Measurements from ENCODE around the gene PRPF6. TPM values are rescaled to one million over a fixed set of nuclear protein-coding genes. Genes with fewer than 3 reads are reported as not detected.

Gene PRPF6
- total and polyA plus RNA-seq, 2 of the 13 experiments (the other 11 are each of a cell fraction or from before 2014, with no cell fraction given), result 63.7 to 101 TPM

DNA sequence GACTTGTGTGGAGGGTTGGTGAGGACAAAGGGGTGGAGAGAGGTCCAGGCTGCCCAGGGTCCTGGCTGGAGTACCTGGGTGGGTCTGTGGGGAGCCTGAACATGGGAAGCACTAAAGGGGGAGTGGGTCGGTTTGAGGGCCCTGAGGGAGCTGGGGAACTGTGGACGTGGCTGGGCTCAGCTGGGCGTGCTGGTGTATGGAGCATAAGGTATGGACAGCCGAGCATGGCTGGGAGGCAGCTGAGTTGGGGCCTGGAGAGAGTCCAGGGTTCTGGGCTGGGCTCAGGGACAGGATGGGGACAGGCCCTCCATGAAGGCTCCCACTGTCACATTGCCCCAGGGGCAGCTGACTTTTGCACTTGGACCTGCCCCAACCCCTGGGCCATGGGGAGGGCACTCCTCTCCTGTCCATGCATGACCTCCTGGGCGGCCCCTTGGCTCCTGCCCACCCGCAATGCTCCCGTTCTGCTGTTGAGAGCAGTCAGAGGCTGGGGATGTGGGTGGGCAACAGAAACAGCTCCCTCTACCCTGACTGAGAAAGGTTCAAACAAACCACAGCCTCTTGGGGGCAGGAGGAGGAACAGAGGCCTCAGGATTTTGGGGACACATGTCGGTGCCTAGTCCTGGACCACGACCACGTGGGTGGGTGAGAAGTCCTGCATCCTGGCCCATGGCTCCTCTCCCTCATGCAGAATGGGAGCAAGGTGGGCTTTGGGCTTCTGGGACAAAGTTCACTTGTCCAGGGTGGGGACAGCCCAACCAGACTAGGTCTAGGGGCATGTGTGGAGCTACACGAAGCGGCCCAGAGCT lies 59.5 kb downstream of the PRPF6 start (continued):
- TF ChIP-seq TOE1 (CRISPR knock-in tag; IDR thresholded peaks at IDR 0.05) (no peak), TERF1 (CRISPR knock-in tag; IDR thresholded peaks at IDR 0.05) (peak; percentile 81; the same call in 1 of the 2 replicates), ZNF761 (CRISPR knock-in tag; conservative IDR thresholded peaks at IDR 0.05) (no peak), ZNF780A (CRISPR knock-in tag; IDR thresholded peaks at IDR 0.05) (no peak), ZNF343 (CRISPR knock-in tag; IDR thresholded peaks at IDR 0.05) (no peak), ZNF746 (CRISPR knock-in tag; IDR thresholded peaks at IDR 0.05) (0 out of 2 replicates have a peak, but pooled peaks have one; percentile 31), IKZF1 (IDR thresholded peaks at IDR 0.05) (no peak), DRAP1 (CRISPR knock-in tag; IDR thresholded peaks at IDR 0.05) (no peak), ZBTB40 (IDR thresholded peaks at IDR 0.05) (no peak), ZBTB40 (CRISPR knock-in tag; IDR thresholded peaks at IDR 0.05) (no peak), TBP (CRISPR knock-in tag; IDR thresholded peaks at IDR 0.05) (no peak), ZNF136 (CRISPR knock-in tag; IDR thresholded peaks at IDR 0.05; ENCODE audit: low read depth) (no peak; the same call in 1 of the 2 replicates)
- TF ChIP-seq, protein P1, sequence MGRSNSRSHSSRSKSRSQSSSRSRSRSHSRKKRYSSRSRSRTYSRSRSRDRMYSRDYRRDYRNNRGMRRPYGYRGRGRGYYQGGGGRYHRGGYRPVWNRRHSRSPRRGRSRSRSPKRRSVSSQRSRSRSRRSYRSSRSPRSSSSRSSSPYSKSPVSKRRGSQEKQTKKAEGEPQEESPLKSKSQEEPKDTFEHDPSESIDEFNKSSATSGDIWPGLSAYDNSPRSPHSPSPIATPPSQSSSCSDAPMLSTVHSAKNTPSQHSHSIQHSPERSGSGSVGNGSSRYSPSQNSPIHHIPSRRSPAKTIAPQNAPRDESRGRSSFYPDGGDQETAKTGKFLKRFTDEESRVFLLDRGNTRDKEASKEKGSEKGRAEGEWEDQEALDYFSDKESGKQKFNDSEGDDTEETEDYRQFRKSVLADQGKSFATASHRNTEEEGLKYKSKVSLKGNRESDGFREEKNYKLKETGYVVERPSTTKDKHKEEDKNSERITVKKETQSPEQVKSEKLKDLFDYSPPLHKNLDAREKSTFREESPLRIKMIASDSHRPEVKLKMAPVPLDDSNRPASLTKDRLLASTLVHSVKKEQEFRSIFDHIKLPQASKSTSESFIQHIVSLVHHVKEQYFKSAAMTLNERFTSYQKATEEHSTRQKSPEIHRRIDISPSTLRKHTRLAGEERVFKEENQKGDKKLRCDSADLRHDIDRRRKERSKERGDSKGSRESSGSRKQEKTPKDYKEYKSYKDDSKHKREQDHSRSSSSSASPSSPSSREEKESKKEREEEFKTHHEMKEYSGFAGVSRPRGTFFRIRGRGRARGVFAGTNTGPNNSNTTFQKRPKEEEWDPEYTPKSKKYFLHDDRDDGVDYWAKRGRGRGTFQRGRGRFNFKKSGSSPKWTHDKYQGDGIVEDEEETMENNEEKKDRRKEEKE (IDR thresholded peaks at IDR 0.05), result no peak

Data from HepG2 (cell line).